ENCODE results near the gene MRPL58. TPM values are rescaled to one million over a fixed set of nuclear protein-coding genes. Genes with fewer than 3 reads are reported as not detected.
"Not testable (repeated sequence)": the region's sequence is repeated elsewhere in the genome, so short reads cannot be mapped to it uniquely, and the experiment has no call there.

MRPL58 gene
- total RNA-seq, 2 experiments from 2014 or later, result 41.2 to 46.2 TPM

DNA sequence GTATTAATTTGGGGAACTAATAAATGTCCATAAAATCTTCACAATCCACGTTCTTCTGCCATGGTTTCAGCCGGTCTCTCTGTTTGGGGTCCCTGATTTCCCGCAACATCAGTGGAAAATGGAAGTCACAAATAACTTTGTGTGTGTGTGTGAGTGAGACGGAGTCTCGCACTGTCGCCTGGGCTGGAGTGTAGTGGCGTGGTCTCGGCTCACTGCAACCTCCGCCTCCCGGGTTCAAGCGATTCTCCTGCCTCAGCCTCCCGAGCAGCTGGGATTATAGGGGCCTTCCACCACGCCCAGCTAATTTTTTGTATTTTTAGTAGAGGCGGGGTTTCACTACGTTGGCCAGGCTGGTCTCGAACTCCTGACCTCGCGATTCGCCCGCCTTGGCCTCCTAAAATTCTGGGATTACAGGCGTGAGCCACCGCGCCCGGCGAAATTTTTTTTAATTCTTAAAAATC lies 33.5 kb downstream of the MRPL58 start:
- Mint-ChIP-seq H3K36me3 (ENCODE audit: low read depth) (peaks cover 20% of the 10 kb centered on the region), H3K4me1 (peaks cover 45% of the 10 kb centered on the region), H3K27ac (peak overlapping the region; percentile 96), H3K4me3 (peak overlapping the region; percentile 98)
- POLR2A ChIA-PET, H3K27me3 Mint-ChIP-seq, H3K9me3 Mint-ChIP-seq, DNase-seq: not testable (repeated sequence)
- CTCF ChIA-PET, result interaction anchor here (0.8 to 1.3 kb wide), 3 partner anchors 10 to 194 kb away, joined by 3 to 5 read pairs (median 3); no protein-coding TSS in a partner anchor

- H3K36me3 Mint-ChIP-seq (ENCODE audit: low read depth), result peaks cover 20% of the 10 kb centered on the region
- H3K27me3 Mint-ChIP-seq, result no peaks in the 10 kb centered on the region
- H3K4me3 Mint-ChIP-seq, result peak within 1 kb of the TSS; percentile 99
- CTCF ChIA-PET, result interaction anchor here (0.6 to 2.1 kb wide), 5 partner anchors 10 to 304 kb away, joined by 3 to 9 read pairs (median 3); no protein-coding TSS in a partner anchor
- peak within 1 kb of the TSS; percentile 96 for H3K27ac Mint-ChIP-seq
- POLR2A ChIA-PET, result interaction anchor here (0.6 kb wide), 1 partner anchor 121 kb away, joined by 8 read pairs; no protein-coding TSS in a partner anchor
- H3K4me1 Mint-ChIP-seq, result peaks cover 45% of the 10 kb centered on the region
- no peaks in the 10 kb centered on the region for H3K9me3 Mint-ChIP-seq
- peak; percentile 96 for DNase-seq
Measured at GRCh38 chr17:75046407-75047289, 34.2 kb downstream of the MRPL58 start, which contains the start of the genes ATP5PD and KCTD2. Gene ATP5PD (minus strand): TSS chr17:75046969. CDS start chr17:75042650, 4,319 bp downstream. Gene KCTD2 (plus strand): TSS chr17:75047225. CDS start chr17:75047251, 26 bp downstream.

- Mint-ChIP-seq H3K4me1 (peaks cover 45% of the 10 kb centered on the region), H3K27ac (peak overlapping the region; percentile 94), H3K9me3 (no peaks in the 10 kb centered on the region), H3K36me3 (ENCODE audit: low read depth) (peaks cover 22% of the 10 kb centered on the region), H3K27me3 (no peaks in the 10 kb centered on the region), H3K4me3 (peak overlapping the region; percentile 99)
- POLR2A ChIA-PET, result interaction anchor here (0.5 to 1.1 kb wide), 2 partner anchors 13 to 1857 kb away, joined by 3 to 9 read pairs; no protein-coding TSS in a partner anchor
- DNase-seq, result peak; percentile 30
- CTCF ChIA-PET, result interaction anchor here (1.1 to 2.8 kb wide), 3 partner anchors 12 to 66 kb away, joined by 3 to 17 read pairs (median 9); no protein-coding TSS in a partner anchor
Measured at GRCh38 chr17:75047398-75048098, 35.1 kb downstream of the MRPL58 start.

- Mint-ChIP-seq H3K27ac (peak overlapping the region; percentile 94), H3K36me3 (ENCODE audit: low read depth) (peaks cover 26% of the 10 kb centered on the region), H3K27me3 (no peaks in the 10 kb centered on the region), H3K9me3 (no peaks in the 10 kb centered on the region), H3K4me3 (peak overlapping the region; percentile 99), H3K4me1 (peaks cover 45% of the 10 kb centered on the region)
- ChIA-PET CTCF (interaction anchor here (0.8 to 2.8 kb wide), 6 partner anchors 10 to 236 kb away, joined by 3 to 17 read pairs (median 3); no protein-coding TSS in a partner anchor), POLR2A (interaction anchor here (0.5 to 1.1 kb wide), 2 partner anchors 12 to 1858 kb away, joined by 3 to 9 read pairs; no protein-coding TSS in a partner anchor)
- DNase-seq, result no peak
Measured at GRCh38 chr17:75048249-75048878, 35.9 kb downstream of the MRPL58 start.

DNA sequence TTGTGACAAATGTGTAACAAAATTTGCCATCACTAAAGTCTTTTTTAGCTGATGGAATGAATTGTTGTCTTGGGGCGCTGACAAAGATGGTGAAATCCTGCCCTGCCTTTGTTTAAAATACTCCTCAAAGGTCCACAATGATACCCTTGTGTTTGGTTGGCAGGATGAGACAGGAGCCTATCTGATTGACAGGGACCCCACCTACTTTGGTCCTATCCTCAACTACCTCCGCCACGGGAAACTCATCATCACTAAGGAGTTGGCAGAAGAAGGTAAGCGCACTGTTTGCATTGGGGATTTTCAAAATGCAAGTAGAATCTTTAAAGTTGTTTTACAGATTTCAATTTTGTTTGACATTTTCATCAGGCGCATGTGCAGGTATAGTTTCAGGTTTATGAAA lies 36.6 kb downstream of the MRPL58 start:
- H3K36me3 Mint-ChIP-seq (ENCODE audit: low read depth), result peaks cover 26% of the 10 kb centered on the region
- DNase-seq, result no peak
- H3K4me1 Mint-ChIP-seq, result peaks cover 45% of the 10 kb centered on the region
- no peak overlapping the region for H3K4me3 Mint-ChIP-seq
- H3K27ac Mint-ChIP-seq, result no peak overlapping the region
- ChIA-PET CTCF (interaction anchor here (0.8 to 2.8 kb wide), 5 partner anchors 11 to 236 kb away, joined by 3 to 17 read pairs (median 5); no protein-coding TSS in a partner anchor), POLR2A (no interaction called here)
- H3K27me3 Mint-ChIP-seq, result no peaks in the 10 kb centered on the region
- no peaks in the 10 kb centered on the region for H3K9me3 Mint-ChIP-seq

- H3K27ac Mint-ChIP-seq, result no peak overlapping the region
- CTCF ChIA-PET, result interaction anchor here (1.0 to 2.8 kb wide), 2 partner anchors 11 to 26 kb away, joined by 5 to 17 read pairs; no protein-coding TSS in a partner anchor
- POLR2A ChIA-PET, result interaction anchor here (0.6 kb wide), 1 partner anchor 15 kb away, joined by 3 read pairs; no protein-coding TSS in a partner anchor
- no peaks in the 10 kb centered on the region for H3K27me3 Mint-ChIP-seq
- peaks cover 26% of the 10 kb centered on the region for H3K36me3 Mint-ChIP-seq (ENCODE audit: low read depth)
- H3K9me3 Mint-ChIP-seq, result no peaks in the 10 kb centered on the region
- H3K4me1 Mint-ChIP-seq, result peaks cover 43% of the 10 kb centered on the region
- H3K4me3 Mint-ChIP-seq, result no peak overlapping the region
- DNase-seq, result no peak
Measured at GRCh38 chr17:75049706-75050105, 37.2 kb downstream of the MRPL58 start.

GRCh38 chr17:75051941-75052340 lies 39.5 kb downstream of the MRPL58 start:
- H3K9me3 Mint-ChIP-seq, result no peaks in the 10 kb centered on the region
- DNase-seq, result no peak
- H3K27me3 Mint-ChIP-seq, result no peaks in the 10 kb centered on the region
- ChIA-PET CTCF (interaction anchor here (0.6 kb wide), 1 partner anchor 367 kb away, joined by 3 read pairs; no protein-coding TSS in a partner anchor), POLR2A (no interaction called here)
- peaks cover 32% of the 10 kb centered on the region for H3K4me1 Mint-ChIP-seq
- H3K4me3 Mint-ChIP-seq, result no peak overlapping the region
- H3K27ac Mint-ChIP-seq, result peak overlapping the region; percentile 14
- H3K36me3 Mint-ChIP-seq (ENCODE audit: low read depth), result peaks cover 34% of the 10 kb centered on the region

DNA sequence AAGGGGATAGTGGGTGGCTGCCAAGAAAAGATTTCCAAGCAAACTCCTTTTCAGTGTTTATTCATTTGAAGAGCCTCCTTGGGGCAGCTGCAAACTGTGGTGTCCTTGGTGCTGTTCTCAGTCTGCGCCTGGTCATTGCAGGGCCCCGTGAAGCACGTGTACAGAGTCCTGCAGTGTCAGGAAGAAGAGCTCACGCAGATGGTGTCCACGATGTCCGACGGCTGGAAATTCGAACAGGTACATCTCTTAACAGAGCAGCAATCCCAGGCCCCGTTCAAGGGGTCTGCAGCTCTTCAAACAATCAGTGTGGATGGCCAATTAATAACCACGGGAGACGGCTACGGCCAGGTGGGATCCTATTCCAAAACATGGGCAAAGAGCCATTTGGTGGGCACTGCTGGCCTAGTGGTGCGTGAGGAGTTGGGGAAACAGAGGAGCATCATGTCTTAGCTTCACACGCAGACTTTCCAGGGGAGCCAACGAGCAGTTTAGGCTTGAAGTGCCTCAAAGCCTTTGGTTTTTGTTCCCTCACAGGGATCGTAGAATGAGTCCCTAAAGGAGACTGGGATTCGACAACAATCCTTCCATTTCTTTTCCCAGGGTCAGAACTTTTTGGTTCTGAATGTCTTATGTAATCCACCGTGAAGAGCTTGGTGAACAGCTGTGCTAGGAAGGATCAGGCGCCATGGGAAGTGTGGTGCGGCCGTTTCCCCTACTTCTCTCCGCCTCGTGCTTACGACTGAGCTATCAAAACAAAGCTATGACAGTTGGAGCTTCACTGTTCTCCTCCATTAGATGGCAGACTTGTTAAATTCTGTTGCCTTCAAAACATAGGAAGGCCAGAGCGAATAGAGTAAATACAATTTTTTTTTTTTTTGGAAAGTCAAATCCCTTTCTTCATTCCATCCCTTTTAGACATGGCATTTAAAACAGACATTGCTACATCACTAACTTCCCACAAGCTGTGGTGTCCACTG lies 47.2 kb downstream of the MRPL58 start:
- Mint-ChIP-seq H3K4me1 (peaks cover 21% of the 10 kb centered on the region), H3K36me3 (ENCODE audit: low read depth) (peaks cover 52% of the 10 kb centered on the region), H3K27me3 (no peaks in the 10 kb centered on the region), H3K9me3 (no peaks in the 10 kb centered on the region), H3K4me3 (no peak overlapping the region), H3K27ac (peak overlapping the region; percentile 69)
- DNase-seq, result peak; percentile 24
- CTCF ChIA-PET, result interaction anchor here (0.6 to 3.1 kb wide), 14 partner anchors 11 to 911 kb away, joined by 3 to 17 read pairs (median 3); partner anchors contain the start of genes MRPL58 and NT5C
- POLR2A ChIA-PET, result interaction anchor here (0.6 to 1.5 kb wide), 4 partner anchors 10 to 22 kb away, joined by 3 to 13 read pairs (median 6); no protein-coding TSS in a partner anchor

- no peak for DNase-seq
- peaks cover 52% of the 10 kb centered on the region for H3K36me3 Mint-ChIP-seq (ENCODE audit: low read depth)
- H3K9me3 Mint-ChIP-seq, result no peaks in the 10 kb centered on the region
- CTCF ChIA-PET, result interaction anchor here (0.8 to 3.1 kb wide), 11 partner anchors 10 to 141 kb away, joined by 3 to 17 read pairs (median 3); partner anchors contain the start of gene NT5C
- POLR2A ChIA-PET, result interaction anchor here (0.6 to 1.5 kb wide), 2 partner anchors 13 to 21 kb away, joined by 3 to 5 read pairs; no protein-coding TSS in a partner anchor
- H3K4me1 Mint-ChIP-seq, result peaks cover 29% of the 10 kb centered on the region
- no peaks in the 10 kb centered on the region for H3K27me3 Mint-ChIP-seq
- H3K4me3 Mint-ChIP-seq, result no peak overlapping the region
- no peak overlapping the region for H3K27ac Mint-ChIP-seq
Measured at GRCh38 chr17:75060434-75061054, 48.1 kb downstream of the MRPL58 start.

DNA sequence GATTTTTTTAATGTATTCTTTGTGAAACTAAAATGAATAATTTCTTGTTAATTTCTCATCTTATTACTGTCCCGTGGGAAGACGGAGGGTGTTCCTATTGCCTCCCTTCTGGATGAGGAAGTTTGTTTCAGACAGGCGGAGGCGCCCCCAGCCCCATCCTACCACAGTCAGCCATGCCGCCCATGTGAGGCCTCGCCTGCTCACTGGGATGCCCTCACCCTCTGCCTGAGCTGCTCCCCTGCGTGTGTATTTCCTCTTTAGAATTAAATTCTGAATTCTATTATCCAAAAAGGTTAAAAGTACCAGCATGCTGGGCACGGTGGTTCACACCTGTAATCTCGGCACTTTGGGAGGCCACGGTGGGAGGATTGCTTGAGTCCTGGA lies 48.6 kb downstream of the MRPL58 start:
- peaks cover 51% of the 10 kb centered on the region for H3K36me3 Mint-ChIP-seq (ENCODE audit: low read depth)

More for the DNA sequence above, 48.6 kb downstream of the MRPL58 start:
- Mint-ChIP-seq H3K27ac (no peak overlapping the region), H3K27me3 (no peaks in the 10 kb centered on the region), H3K9me3 (no peaks in the 10 kb centered on the region), H3K4me1 (peaks cover 33% of the 10 kb centered on the region), H3K4me3 (no peak overlapping the region)
- ChIA-PET POLR2A (interaction anchor here (1.5 kb wide), 1 partner anchor 13 kb away, joined by 3 read pairs; no protein-coding TSS in a partner anchor), CTCF (interaction anchor here (1.0 to 3.1 kb wide), 5 partner anchors 9 to 141 kb away, joined by 3 to 17 read pairs (median 4); no protein-coding TSS in a partner anchor)
- DNase-seq, result no peak

Measured in activated CD4-positive, alpha-beta T cell treated with anti-CD3 and anti-CD28 coated beads, Interleukin-2, amount 10 ng/mL, durations not matched to agents 7 days and 5 days (primary cell).